ENCODE data around the gene CXorf65.
A peak's percentile ranks its signal among the peaks of the same experiment; 100 is the strongest.

CXorf65 gene

DNA sequence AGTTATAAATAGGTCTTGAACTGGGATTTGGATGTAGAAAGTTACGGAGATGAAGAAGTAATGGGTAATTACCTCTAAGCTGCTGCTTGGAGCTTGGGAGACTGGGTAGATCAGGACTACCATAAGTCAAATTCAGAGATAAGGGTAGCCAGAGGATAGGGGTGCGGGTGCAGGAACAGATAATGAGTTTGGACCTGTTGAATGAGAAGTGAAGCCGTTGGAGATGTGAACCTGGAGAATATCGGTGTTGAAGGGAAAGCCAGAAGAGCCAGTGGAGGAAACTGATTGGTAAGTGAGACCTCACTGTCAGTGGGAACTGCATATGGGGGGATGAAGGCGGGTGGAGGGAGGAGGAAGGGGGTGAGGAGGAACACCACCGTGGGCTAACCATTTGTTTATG is 11.5 kb downstream of the CXorf65 start:
- TF ChIP-seq, protein P1, sequence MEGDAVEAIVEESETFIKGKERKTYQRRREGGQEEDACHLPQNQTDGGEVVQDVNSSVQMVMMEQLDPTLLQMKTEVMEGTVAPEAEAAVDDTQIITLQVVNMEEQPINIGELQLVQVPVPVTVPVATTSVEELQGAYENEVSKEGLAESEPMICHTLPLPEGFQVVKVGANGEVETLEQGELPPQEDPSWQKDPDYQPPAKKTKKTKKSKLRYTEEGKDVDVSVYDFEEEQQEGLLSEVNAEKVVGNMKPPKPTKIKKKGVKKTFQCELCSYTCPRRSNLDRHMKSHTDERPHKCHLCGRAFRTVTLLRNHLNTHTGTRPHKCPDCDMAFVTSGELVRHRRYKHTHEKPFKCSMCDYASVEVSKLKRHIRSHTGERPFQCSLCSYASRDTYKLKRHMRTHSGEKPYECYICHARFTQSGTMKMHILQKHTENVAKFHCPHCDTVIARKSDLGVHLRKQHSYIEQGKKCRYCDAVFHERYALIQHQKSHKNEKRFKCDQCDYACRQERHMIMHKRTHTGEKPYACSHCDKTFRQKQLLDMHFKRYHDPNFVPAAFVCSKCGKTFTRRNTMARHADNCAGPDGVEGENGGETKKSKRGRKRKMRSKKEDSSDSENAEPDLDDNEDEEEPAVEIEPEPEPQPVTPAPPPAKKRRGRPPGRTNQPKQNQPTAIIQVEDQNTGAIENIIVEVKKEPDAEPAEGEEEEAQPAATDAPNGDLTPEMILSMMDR (IDR thresholded peaks at IDR 0.05; ENCODE audit: borderline replicate concordance, control extremely low read depth, extremely low read depth, insufficient read depth, missing control alignments) = no peak
- in situ Hi-C loops (cut with MboI; ENCODE audit: low sequenced_read_pairs, unreplicated experiment) = no loop called here
- no peak for DNase-seq (ENCODE audit: low spot score)

DNA sequence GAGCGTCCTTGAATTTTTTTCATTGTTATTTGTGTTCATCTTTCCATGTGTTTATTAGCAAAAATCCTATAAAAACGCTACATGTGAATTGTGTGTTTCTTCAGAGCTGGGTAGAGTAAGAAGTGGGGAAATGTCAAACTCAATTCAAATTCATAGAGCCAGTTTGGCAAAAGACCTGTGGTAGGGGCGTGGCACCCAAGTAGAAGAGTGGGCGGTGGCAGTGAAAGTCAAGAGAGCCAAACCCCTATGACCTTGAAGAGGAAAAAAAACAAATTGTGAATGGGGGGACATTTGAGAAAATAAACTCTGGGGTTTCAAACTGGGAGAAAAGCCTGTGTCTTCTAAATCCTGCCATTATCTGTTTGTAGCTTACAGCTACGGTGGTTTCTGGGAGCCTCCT is 15.3 kb downstream of the CXorf65 start:
- TF ChIP-seq, protein P1 (IDR thresholded peaks at IDR 0.05; ENCODE audit: borderline replicate concordance, control extremely low read depth, extremely low read depth, insufficient read depth, missing control alignments) = no peak
- in situ Hi-C loops (cut with MboI; ENCODE audit: low sequenced_read_pairs, unreplicated experiment) = no loop called here

DNA sequence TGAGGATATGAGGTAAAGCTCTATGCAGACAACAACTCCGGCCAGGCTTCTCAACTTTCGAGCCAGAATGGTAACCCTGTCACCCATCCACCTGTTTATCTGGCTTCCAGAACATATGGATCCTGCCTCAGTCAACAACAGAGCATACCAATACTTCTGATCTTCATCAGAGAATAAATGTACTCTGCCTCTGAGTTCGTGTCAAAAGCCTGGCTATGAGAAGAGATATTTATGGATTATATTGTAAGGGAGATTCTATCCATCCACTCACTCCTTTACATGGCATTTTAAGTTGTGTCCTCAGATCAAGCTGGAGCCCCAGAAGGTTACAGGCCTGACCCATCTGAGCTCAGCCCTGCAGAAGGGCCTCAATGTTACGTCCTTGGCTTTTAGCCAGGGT is 20.6 kb downstream of the CXorf65 start:
- in situ Hi-C loops (cut with MboI; ENCODE audit: low sequenced_read_pairs, unreplicated experiment) = no loop called here
- no peak for DNase-seq (ENCODE audit: low spot score)
- TF ChIP-seq, protein P1 (IDR thresholded peaks at IDR 0.05; ENCODE audit: borderline replicate concordance, control extremely low read depth, extremely low read depth, insufficient read depth, missing control alignments) = no peak

More for the DNA sequence above, 15.3 kb downstream of the CXorf65 start:
- DNase-seq (ENCODE audit: low spot score) = no peak

DNA sequence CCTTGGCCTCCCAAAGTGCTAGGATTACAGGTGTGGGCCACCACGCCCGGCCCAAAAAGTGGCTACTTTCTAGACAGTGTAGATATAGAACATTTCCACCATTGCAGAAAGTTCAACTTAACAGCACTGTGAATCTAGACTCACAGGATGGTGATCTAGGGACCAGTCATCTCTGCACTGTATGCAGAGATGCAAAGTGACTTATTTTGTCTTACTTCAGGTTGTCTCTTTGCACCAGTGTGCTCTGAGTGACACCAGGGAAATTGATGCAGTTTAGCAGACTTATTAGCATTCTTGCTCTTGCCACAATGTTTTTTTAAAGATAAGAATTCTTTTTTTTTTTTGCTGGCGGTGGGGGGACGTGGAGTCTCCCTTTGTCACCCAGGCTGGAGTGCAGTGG is 23.7 kb downstream of the CXorf65 start:
- in situ Hi-C loops (cut with MboI; ENCODE audit: low sequenced_read_pairs, unreplicated experiment) = no loop called here
- TF ChIP-seq, protein P1 (IDR thresholded peaks at IDR 0.05; ENCODE audit: borderline replicate concordance, control extremely low read depth, extremely low read depth, insufficient read depth, missing control alignments) = no peak
- DNase-seq (ENCODE audit: low spot score) = no peak

DNA sequence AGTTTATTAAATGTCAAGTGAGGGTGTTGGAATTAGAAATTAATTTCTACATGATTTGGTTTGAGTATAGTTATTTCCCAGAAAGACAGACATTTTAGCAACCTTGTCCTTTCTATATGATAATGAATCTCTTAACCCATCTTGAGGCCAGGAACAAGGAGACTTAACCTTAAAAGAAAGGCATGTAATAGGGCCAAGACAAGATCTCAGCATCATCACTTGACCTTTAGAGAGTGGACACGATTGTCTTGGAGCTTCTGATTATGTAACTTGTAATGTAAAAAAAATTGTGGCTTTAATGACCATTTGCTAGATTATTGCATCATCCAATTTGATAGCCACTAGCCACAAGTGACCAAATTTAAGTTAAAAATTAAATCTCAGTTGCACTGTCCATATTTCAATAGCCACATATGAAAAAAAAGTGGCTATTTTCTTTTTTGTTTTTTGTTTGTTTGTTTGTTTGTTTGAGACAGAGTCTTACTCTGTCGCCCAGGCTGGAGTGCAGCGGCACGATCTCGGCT is 24.4 kb downstream of the CXorf65 start:
- DNase-seq (ENCODE audit: low spot score) = no peak
- in situ Hi-C loops (cut with MboI; ENCODE audit: low sequenced_read_pairs, unreplicated experiment) = no loop called here
- TF ChIP-seq, protein P1 (IDR thresholded peaks at IDR 0.05; ENCODE audit: borderline replicate concordance, control extremely low read depth, extremely low read depth, insufficient read depth, missing control alignments) = no peak

DNA sequence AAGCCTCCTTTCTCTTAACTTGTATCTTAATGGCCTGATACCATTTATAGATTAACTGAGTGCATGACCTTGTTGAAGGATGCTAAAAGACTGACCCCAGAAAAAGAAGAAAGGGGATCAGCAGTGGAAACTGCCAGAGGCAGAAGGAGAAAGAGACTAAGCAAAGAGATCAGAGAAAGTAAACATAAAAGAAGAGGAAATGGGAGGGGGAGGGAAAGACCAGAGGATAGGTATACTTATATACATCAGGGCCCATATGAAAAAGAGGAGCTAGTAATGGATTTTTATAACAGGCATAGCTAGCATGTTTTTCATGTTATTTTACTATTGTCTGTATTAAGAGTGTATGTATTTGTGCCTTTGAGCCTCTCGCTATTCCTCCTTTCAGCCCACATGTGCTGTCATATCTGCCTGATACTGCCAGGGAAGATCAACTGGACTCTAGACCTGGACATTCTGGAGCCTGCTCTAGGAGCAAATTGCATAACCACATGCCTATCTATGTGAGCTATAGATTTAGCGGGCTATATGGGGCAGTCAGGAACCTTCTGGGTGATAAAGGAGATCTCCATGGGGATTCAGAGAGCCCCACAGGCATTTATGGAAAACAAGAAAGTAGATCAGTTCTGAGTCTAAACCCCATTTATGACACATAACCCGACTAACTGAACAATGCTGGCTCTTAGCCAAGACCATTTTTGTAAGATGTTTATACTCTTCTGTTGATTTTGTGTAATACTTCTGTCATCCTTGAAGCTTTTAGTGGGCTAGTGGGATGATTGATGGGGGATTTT is 25.0 kb downstream of the CXorf65 start:
- peak; percentile 7 for DNase-seq (ENCODE audit: low spot score)
- TF ChIP-seq, protein P1 (IDR thresholded peaks at IDR 0.05; ENCODE audit: borderline replicate concordance, control extremely low read depth, extremely low read depth, insufficient read depth, missing control alignments) = no peak
- in situ Hi-C loops (cut with MboI; ENCODE audit: low sequenced_read_pairs, unreplicated experiment) = no loop called here

Measured in GM13976 (cell line).